Lower leg skin (tissue), 4 donors: ENCODE results near the gene GPR155. TPM values are rescaled to one million over a fixed set of nuclear protein-coding genes. Genes with fewer than 3 reads are reported as not detected.

Source experiments
- DNase-seq, 2 donors: peaks; one replicate each; pipeline ENCODE4 v3.0.0-alpha.2; 2019; ENCODE audit warnings: low spot score in 2 of 2
- H3K4me3 ChIP-seq: fragments of 200-600 bp; sonication (generic); 2 replicates; pipeline ENCODE4 v1.5.1; 2017; ENCODE audit warnings: mild to moderate bottlenecking, low read depth; ENCODE audit not compliant: poor library complexity, severe bottlenecking
- CTCF ChIP-seq, 3 donors: fragments of 450-650 bp; IDR thresholded peaks; one replicate each; pipeline ENCODE4 v1.5.1; 2016; ENCODE audit warnings: antibody characterized with exemption in 3 of 3, mild to moderate bottlenecking in 3 of 3, moderate library complexity in 2 of 3
- POLR2A ChIP-seq, 2 donors: fragments of 450-650 bp; IDR thresholded peaks; one replicate each; pipeline ENCODE4 v1.6.1; 2016 to 2017; ENCODE audit warnings: antibody characterized with exemption in 2 of 2, mild to moderate bottlenecking in 1 of 2, moderate library complexity in 1 of 2
- WGBS, 2 donors: methylation state at CpG; one replicate each; pipeline ENCODE4 v1.1.5; 2018; 5-methylcytosine and 5-hydroxymethylcytosine counted together
- intact Hi-C: fragments of 100-400 bp; cut with DNase I; formaldehyde crosslinking; loops from one replicate; pipeline ENCODE4 v1.15.0; 2023; ENCODE audit warnings: low total_unique reads
- total RNA-seq, 4 donors: library from RNA; depleted of rRNA; stranded (reverse); fragments of >200 nt; gene quantifications; one replicate each; pipeline ENCODE4 v1.1.0, GENCODE V29; 2016

Gene GPR155
- total RNA-seq, 4 donors from 2014 or later, result 14.5 to 20.2 (median 17.5) TPM

GRCh38 chr2:174477759-174478158 is 9.1 kb downstream of the GPR155 start:
- intact Hi-C loops, result no loop called here
- DNase-seq, result no peak
- WGBS, 2 donors, result 78 to 83% methylated on average over 1 of the region's 1 CpG
- TF ChIP-seq POLR2A (IDR thresholded peaks at IDR 0.05) (no peak), CTCF (IDR thresholded peaks at IDR 0.05) (no peak)
- H3K4me3 ChIP-seq, result no peak overlapping the region

- DNase-seq, result no peak
- no peak for TF ChIP-seq CTCF (IDR thresholded peaks at IDR 0.05)
- TF ChIP-seq POLR2A (IDR thresholded peaks at IDR 0.05), result no peak
- intact Hi-C loops, result no loop called here
- WGBS, 2 donors, result 80% methylated on average over 3 of the region's 3 CpGs
- H3K4me3 ChIP-seq, result no peak overlapping the region
Observed at GRCh38 chr2:174473796-174474195, 13.0 kb downstream of the GPR155 start.

GRCh38 chr2:174465327-174465726 is 21.5 kb downstream of the GPR155 start:
- intact Hi-C loops, result no loop called here
- no peak for DNase-seq
- H3K4me3 ChIP-seq, result no peak overlapping the region
- no peak for TF ChIP-seq POLR2A (IDR thresholded peaks at IDR 0.05)
- 77% methylated on average over 4 of the region's 4 CpGs for WGBS, 2 donors

GRCh38 chr2:174461221-174461620 is 25.6 kb downstream of the GPR155 start:
- 88 to 96% methylated on average over 1 of the region's 1 CpG for WGBS, 2 donors
- DNase-seq, result no peak
- TF ChIP-seq POLR2A (IDR thresholded peaks at IDR 0.05), result no peak
- H3K4me3 ChIP-seq, result no peak overlapping the region
- intact Hi-C loops, result loop anchor here (5.0 kb wide), 1 partner anchor 86 kb away; no protein-coding TSS in a partner anchor

GRCh38 chr2:174454566-174454965 is 32.3 kb downstream of the GPR155 start:
- no peak for DNase-seq
- intact Hi-C loops, result no loop called here
- no peak overlapping the region for H3K4me3 ChIP-seq
- WGBS, 2 donors, result 77 to 91% methylated on average over 2 of the region's 2 CpGs
- TF ChIP-seq POLR2A (IDR thresholded peaks at IDR 0.05) (no peak), CTCF (IDR thresholded peaks at IDR 0.05) (no peak)

GRCh38 chr2:174450021-174450816 is 36.6 kb downstream of the GPR155 start:
- 79 to 87% methylated on average over 4 of the region's 4 CpGs for WGBS, 2 donors
- TF ChIP-seq POLR2A (IDR thresholded peaks at IDR 0.05), result no peak
- TF ChIP-seq CTCF (IDR thresholded peaks at IDR 0.05), result no peak
- no peak for DNase-seq
- no peak overlapping the region for H3K4me3 ChIP-seq
- intact Hi-C loops, result no loop called here

- TF ChIP-seq POLR2A (IDR thresholded peaks at IDR 0.05) (no peak), CTCF (IDR thresholded peaks at IDR 0.05) (no peak)
- no peak for DNase-seq
- WGBS, 2 donors, result 94% methylated on average over 2 of the region's 2 CpGs
- H3K4me3 ChIP-seq, result no peak overlapping the region
- intact Hi-C loops, result no loop called here
Observed at GRCh38 chr2:174449033-174449432, 37.8 kb downstream of the GPR155 start.
